Esophagus muscularis mucosa (tissue), 4 donors: Measurements from ENCODE around the gene PASK. TPM values are rescaled to one million over a fixed set of nuclear protein-coding genes. Genes with fewer than 3 reads are reported as not detected.
A peak's percentile ranks its signal among the peaks of the same experiment; 100 is the strongest.

Experiments used
- DNase-seq: peaks from one replicate; pipeline ENCODE4 v3.0.0-alpha.2; 2017; ENCODE audit errors: extremely low spot score
- H3K27ac ChIP-seq, 4 donors: fragments of 200-600 bp; sonication (generic); replicated peaks in 1 of 4; 1 replicate in 3 of 4; 2 replicates in 1 of 4; pipeline ENCODE4 v1.5.1; 2016 to 2019; ENCODE audit warnings: mild to moderate bottlenecking in 1 of 4
- H3K27me3 ChIP-seq, 4 donors: fragments of 200-600 bp; sonication (generic); one replicate each; pipeline versions ENCODE4 v1.5.1 to v1.6.0; 2016 to 2019
- H3K36me3 ChIP-seq, 4 donors: fragments of 200-600 bp; sonication (generic); one replicate each; pipeline ENCODE4 v1.5.1; 2016 to 2019
- H3K4me1 ChIP-seq, 4 donors: fragments of 200-600 bp; sonication (generic); one replicate each; pipeline ENCODE4 v1.5.1; 2016 to 2019
- H3K4me3 ChIP-seq, 4 donors: fragments of 200-600 bp; sonication (generic); 1 replicate in 2 of 4; 2 replicates in 2 of 4; pipeline ENCODE4 v1.5.1; 2016 to 2019; ENCODE audit warnings: mild to moderate bottlenecking in 4 of 4, moderate library complexity in 1 of 4
- H3K9me3 ChIP-seq, 4 donors: fragments of 200-600 bp; sonication (generic); 1 replicate in 3 of 4; 2 replicates in 1 of 4; pipeline ENCODE4 v1.5.1; 2016 to 2019
- CTCF ChIP-seq, 3 experiments: fragments of 200-600 bp in 2 of 3; fragments of 450-650 bp in 1 of 3; sonication (generic) in 2 of 3; IDR thresholded peaks; one replicate each; pipeline ENCODE4 v1.5.1; 2017 to 2019; ENCODE audit warnings: antibody characterized with exemption in 3 of 3, mild to moderate bottlenecking in 2 of 3, moderate library complexity in 1 of 3
- EP300 ChIP-seq: sonication (generic); formaldehyde crosslinking; IDR thresholded peaks from one replicate; pipeline ENCODE4 v1.6.1; 2017; ENCODE audit warnings: antibody characterized with exemption
- POLR2A ChIP-seq: fragments of 450-650 bp; IDR thresholded peaks from one replicate; pipeline ENCODE4 v1.6.1; 2017; ENCODE audit warnings: antibody characterized with exemption, moderate library complexity, mild to moderate bottlenecking, low read depth
- POLR2AphosphoS5 ChIP-seq, 2 donors: sonication (generic); formaldehyde crosslinking; IDR thresholded peaks; one replicate each; pipeline ENCODE4 v1.6.1; 2017; ENCODE audit warnings: antibody characterized with exemption in 2 of 2
- WGBS: methylation state at CpG from one replicate; pipeline ENCODE4 v1.1.5; 2018; 5-methylcytosine and 5-hydroxymethylcytosine counted together
- intact Hi-C: fragments of 100-400 bp; cut with DNase I; formaldehyde crosslinking; loops from one replicate; pipeline ENCODE4 v1.15.1; 2023
- total RNA-seq, 4 donors: library from RNA; depleted of rRNA; stranded (reverse); fragments of >200 nt; gene quantifications; one replicate each; pipeline versions ENCODE4 v1.1.0 to v1.2.1, GENCODE V29; 2016

PASK gene
- total RNA-seq, 4 donors from 2014 or later: 1.5 to 3.3 (median 2.2) TPM

GRCh38 chr2:241103176-241103595 is 46.1 kb downstream of the PASK start:
- Histone ChIP-seq H3K27ac (peak overlapping the region in 3 of 4 donors; percentile 86 to 88 (median 88)), H3K4me3 (peak overlapping the region; percentile 76 to 90 (median 84)), H3K4me1 (peaks cover 18 to 41% (median 25%) of the 10 kb centered on the region in 4 donors), H3K36me3 (peaks cover 0 to 19% (median 17%) of the 10 kb centered on the region in 4 donors), H3K27me3 (no peaks in the 10 kb centered on the region), H3K9me3 (no peaks in the 10 kb centered on the region)
- 44% methylated on average over 5 of the region's 5 CpGs for WGBS
- no peak for TF ChIP-seq CTCF (IDR thresholded peaks at IDR 0.05)
- no peak for TF ChIP-seq POLR2A
- TF ChIP-seq EP300: no peak
- TF ChIP-seq POLR2AphosphoS5 (IDR thresholded peaks at IDR 0.05): no peak
- intact Hi-C loops: loop anchor here (5.0 kb wide), 1 partner anchor 49 kb away; the partner anchor contains the start of gene PPP1R7
- DNase-seq: no peak

- WGBS: 0% methylated on average over 24 of the region's 56 CpGs
- peaks cover 18 to 43% (median 25%) of the 10 kb centered on the region in 4 donors for H3K4me1 ChIP-seq
- DNase-seq: peak; percentile 97
- H3K36me3 ChIP-seq: peaks cover under 1 to 26% (median 24%) of the 10 kb centered on the region in 4 donors
- peak within 1 kb of the TSS; percentile 85 to 88 (median 87) for H3K27ac ChIP-seq
- H3K9me3 ChIP-seq: no peaks in the 10 kb centered on the region
- TF ChIP-seq CTCF (IDR thresholded peaks at IDR 0.05): peak in 1 of 3 experiments; percentile 21
- TF ChIP-seq POLR2AphosphoS5 (IDR thresholded peaks at IDR 0.05): peak; percentile 78 to 93
- no peak for TF ChIP-seq EP300
- TF ChIP-seq POLR2A: no peak
- H3K4me3 ChIP-seq: peak within 1 kb of the TSS; percentile 76 to 90 (median 84)
- no peaks in the 10 kb centered on the region for H3K27me3 ChIP-seq
- intact Hi-C loops: loop anchor here (5.0 kb wide), 1 partner anchor 50 kb away; the partner anchor contains the start of gene PPP1R7
These were observed 47.0 kb downstream of the PASK start, which contains the start of gene MTERF4 for GRCh38 chr2:241102239-241102803. TSS of gene MTERF4 (minus strand) at chr2:241102287. CDS start at chr2:241102273, 14 bp downstream.

- TF ChIP-seq POLR2A: no peak
- TF ChIP-seq POLR2AphosphoS5 (IDR thresholded peaks at IDR 0.05): no peak
- no peak for TF ChIP-seq EP300
- WGBS: 92% methylated on average over 4 of the region's 5 CpGs
- intact Hi-C loops: no loop called here
- H3K4me3 ChIP-seq: no peak overlapping the region
- H3K9me3 ChIP-seq: no peaks in the 10 kb centered on the region
- DNase-seq: no peak
- H3K36me3 ChIP-seq: peaks cover 21 to 57% (median 53%) of the 10 kb centered on the region in 4 donors
- no peaks in the 10 kb centered on the region for H3K27me3 ChIP-seq
- H3K27ac ChIP-seq: no peak overlapping the region
- peaks cover 18 to 43% (median 25%) of the 10 kb centered on the region in 4 donors for H3K4me1 ChIP-seq
These were observed 50.0 kb downstream of the PASK start for GRCh38 chr2:241099246-241099645.

- intact Hi-C loops: no loop called here
- Histone ChIP-seq H3K4me1 (peaks cover 11 to 33% (median 16%) of the 10 kb centered on the region in 4 donors), H3K27me3 (no peaks in the 10 kb centered on the region), H3K4me3 (no peak overlapping the region), H3K27ac (no peak overlapping the region), H3K9me3 (no peaks in the 10 kb centered on the region), H3K36me3 (peaks cover 27 to 80% (median 75%) of the 10 kb centered on the region in 4 donors)
- 91% methylated on average over 8 of the region's 8 CpGs for WGBS
- DNase-seq: no peak
- TF ChIP-seq EP300 (no peak), CTCF (IDR thresholded peaks at IDR 0.05) (no peak), POLR2AphosphoS5 (IDR thresholded peaks at IDR 0.05) (no peak), POLR2A (no peak)
These were observed 52.3 kb downstream of the PASK start for GRCh38 chr2:241096979-241097378.

GRCh38 chr2:241095594-241096290 is 53.5 kb downstream of the PASK start:
- 85% methylated on average over 14 of the region's 14 CpGs for WGBS
- DNase-seq: no peak
- Histone ChIP-seq H3K4me3 (no peak overlapping the region), H3K27me3 (no peaks in the 10 kb centered on the region), H3K36me3 (peaks cover 27 to 92% (median 86%) of the 10 kb centered on the region in 4 donors), H3K9me3 (no peaks in the 10 kb centered on the region), H3K4me1 (peaks cover 2 to 22% (median 7%) of the 10 kb centered on the region in 4 donors), H3K27ac (no peak overlapping the region)
- TF ChIP-seq EP300 (no peak), CTCF (IDR thresholded peaks at IDR 0.05) (no peak), POLR2AphosphoS5 (IDR thresholded peaks at IDR 0.05) (no peak), POLR2A (no peak)
- intact Hi-C loops: no loop called here
